Fibroblast of lung (primary cell): ENCODE measurements around the gene TMEM123.

ENCODE experiments used
- CTCF ChIP-seq, 2 donors: IDR thresholded peaks in 1 of 2; conservative IDR thresholded peaks in 1 of 2; 1 replicate in 1 of 2; 2 replicates in 1 of 2; pipeline ENCODE4 v1.5.1; 2011 to 2012; ENCODE audit warnings: low read length in 2 of 2, control low read depth in 1 of 2, inconsistent platforms in 1 of 2, low read depth in 1 of 2, mild to moderate bottlenecking in 1 of 2
- EZH2 ChIP-seq: IDR thresholded peaks from 2 replicates; pipeline ENCODE4 v1.5.1; 2012; ENCODE audit warnings: low read length, control low read depth, mild to moderate bottlenecking; ENCODE audit errors: missing control alignments

DNA sequence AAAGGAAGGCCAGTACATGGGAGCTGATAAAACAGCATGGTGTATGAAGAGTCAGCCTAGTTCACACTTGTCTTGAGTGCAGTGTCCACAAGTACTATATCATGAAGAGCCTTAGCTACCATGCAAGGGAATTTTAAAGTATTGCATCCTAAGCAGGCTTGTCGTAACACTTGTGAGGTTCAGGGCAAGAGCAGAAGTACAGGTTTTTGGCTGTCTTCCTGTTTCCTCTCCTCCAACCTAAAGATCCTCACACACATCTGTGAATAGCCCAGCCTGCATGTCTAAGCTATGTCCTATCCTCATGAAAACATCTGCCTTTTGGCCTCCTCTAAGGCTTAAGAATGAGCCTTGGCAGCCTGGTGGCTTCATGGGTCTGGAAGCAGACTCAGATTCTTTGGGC lies 34.6 kb upstream of the TMEM123 start:
- TF ChIP-seq CTCF (conservative IDR thresholded peaks at IDR 0.05 in 1 of 2, IDR thresholded peaks at IDR 0.05 in 1 of 2; ENCODE audit: low read depth in 1 of 2, low read length in 2 of 2) (no peak), EZH2 (no peak)
